Esophagus squamous epithelium (tissue), 4 donors: ENCODE data around the gene PVALEF.

ENCODE experiments used
- POLR2A ChIP-seq, 4 donors: fragments of 450-650 bp; IDR thresholded peaks; one replicate each; pipeline ENCODE4 v1.6.1; 2017; ENCODE audit warnings: antibody characterized with exemption in 4 of 4, mild to moderate bottlenecking in 4 of 4, moderate library complexity in 3 of 4
- TF ChIP-seq, protein P1 (sequence below), 6 experiments: fragments of 450-650 bp in 4 of 6; fragments of 200-600 bp in 2 of 6; sonication (generic) in 2 of 6; IDR thresholded peaks; one replicate each; pipeline ENCODE4 v1.5.1; 2016 to 2019; ENCODE audit warnings: antibody characterized with exemption in 6 of 6, mild to moderate bottlenecking in 4 of 6, moderate library complexity in 4 of 6

DNA sequence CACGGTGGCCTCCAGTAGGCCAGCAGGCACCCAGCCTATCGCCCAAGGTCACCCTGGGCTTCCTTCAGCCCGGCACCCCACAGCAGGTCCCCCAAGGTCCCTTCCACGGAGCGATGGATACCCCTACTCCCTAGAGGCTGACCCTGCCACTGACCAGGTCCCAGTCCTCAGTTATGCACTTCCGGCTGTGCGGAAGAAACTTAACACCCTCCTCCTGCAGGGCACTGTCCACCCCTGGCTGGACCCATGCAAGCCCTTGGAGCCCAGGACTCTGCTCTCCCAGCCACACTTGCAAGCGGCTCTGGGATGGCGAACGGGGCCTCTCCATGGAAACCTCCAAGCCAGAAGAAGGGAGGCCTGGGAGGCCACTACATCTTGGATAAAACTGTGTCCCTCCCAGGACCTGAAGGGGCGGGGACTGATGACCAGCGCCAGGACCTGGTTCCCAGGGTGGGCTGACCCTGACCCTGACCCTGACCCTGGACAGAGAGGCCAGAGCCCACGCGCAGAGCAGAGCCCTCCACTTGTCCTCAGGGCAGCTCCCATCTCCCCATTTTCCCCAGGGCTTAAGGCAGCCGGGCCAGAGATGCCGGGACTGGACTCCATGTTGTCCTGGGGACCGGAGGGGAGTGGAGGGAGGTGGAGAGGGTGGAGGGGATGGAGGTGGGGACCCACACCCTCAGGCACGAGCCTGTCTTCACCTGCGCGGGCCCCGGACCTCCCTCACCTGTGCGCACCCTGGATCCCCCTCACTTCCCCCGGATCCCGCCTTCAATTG is 56.7 kb downstream of the PVALEF start:
- TF ChIP-seq, protein P1, sequence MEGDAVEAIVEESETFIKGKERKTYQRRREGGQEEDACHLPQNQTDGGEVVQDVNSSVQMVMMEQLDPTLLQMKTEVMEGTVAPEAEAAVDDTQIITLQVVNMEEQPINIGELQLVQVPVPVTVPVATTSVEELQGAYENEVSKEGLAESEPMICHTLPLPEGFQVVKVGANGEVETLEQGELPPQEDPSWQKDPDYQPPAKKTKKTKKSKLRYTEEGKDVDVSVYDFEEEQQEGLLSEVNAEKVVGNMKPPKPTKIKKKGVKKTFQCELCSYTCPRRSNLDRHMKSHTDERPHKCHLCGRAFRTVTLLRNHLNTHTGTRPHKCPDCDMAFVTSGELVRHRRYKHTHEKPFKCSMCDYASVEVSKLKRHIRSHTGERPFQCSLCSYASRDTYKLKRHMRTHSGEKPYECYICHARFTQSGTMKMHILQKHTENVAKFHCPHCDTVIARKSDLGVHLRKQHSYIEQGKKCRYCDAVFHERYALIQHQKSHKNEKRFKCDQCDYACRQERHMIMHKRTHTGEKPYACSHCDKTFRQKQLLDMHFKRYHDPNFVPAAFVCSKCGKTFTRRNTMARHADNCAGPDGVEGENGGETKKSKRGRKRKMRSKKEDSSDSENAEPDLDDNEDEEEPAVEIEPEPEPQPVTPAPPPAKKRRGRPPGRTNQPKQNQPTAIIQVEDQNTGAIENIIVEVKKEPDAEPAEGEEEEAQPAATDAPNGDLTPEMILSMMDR (IDR thresholded peaks at IDR 0.05) = no peak
- TF ChIP-seq POLR2A (IDR thresholded peaks at IDR 0.05) = no peak
